Stomach smooth muscle (tissue), 2 donors: ENCODE data around the gene WDR35.

Source experiments
- H3K27ac ChIP-seq: one replicate; pipeline ENCODE4 v1.7.0; 2013; ENCODE audit warnings: mild to moderate bottlenecking, low read length, inconsistent platforms
- H3K27me3 ChIP-seq, 2 donors: one replicate each; pipeline ENCODE4 v1.7.0; 2013; ENCODE audit warnings: low read length in 2 of 2; ENCODE audit not compliant: insufficient read depth in 2 of 2, control insufficient read depth in 1 of 2
- H3K36me3 ChIP-seq, 2 donors: one replicate each; pipeline ENCODE4 v1.7.0; 2013; ENCODE audit warnings: low read length in 2 of 2; ENCODE audit not compliant: control insufficient read depth in 2 of 2, insufficient read depth in 2 of 2
- H3K4me1 ChIP-seq: one replicate; pipeline ENCODE4 v1.7.0; 2013; ENCODE audit warnings: low read length; ENCODE audit not compliant: control insufficient read depth, insufficient read depth
- H3K4me3 ChIP-seq, 2 donors: one replicate each; pipeline ENCODE4 v1.7.0; 2013; ENCODE audit warnings: low read length in 2 of 2
- H3K9ac ChIP-seq, 2 donors: one replicate each; pipeline ENCODE4 v1.7.0; 2013; ENCODE audit warnings: low read length in 2 of 2, mild to moderate bottlenecking in 1 of 2
- H3K9me3 ChIP-seq, 2 donors: one replicate each; pipeline ENCODE4 v1.7.0; 2013; ENCODE audit warnings: low read length in 2 of 2; ENCODE audit not compliant: control insufficient read depth in 2 of 2
- donor health status: healthy.
- donor health status: Pancreatic carcinoma.

The WDR35 gene

GRCh38 chr2:19868701-19869580, 121.0 kb downstream of the WDR35 start:
- Histone ChIP-seq H3K9ac (peak overlapping the region in 1 of 2 donors; percentile 38), H3K4me1 (no peaks in the 10 kb centered on the region), H3K4me3 (peak overlapping the region; percentile 12 to 69), H3K9me3 (no peaks in the 10 kb centered on the region), H3K27ac (no peak overlapping the region), H3K27me3 (peaks cover 5 to 10% of the 10 kb centered on the region in 2 donors), H3K36me3 (no peaks in the 10 kb centered on the region)

- Histone ChIP-seq H3K9me3 (no peaks in the 10 kb centered on the region), H3K4me3 (peak overlapping the region in 1 of 2 donors; percentile 69), H3K27ac (no peak overlapping the region), H3K36me3 (no peaks in the 10 kb centered on the region), H3K4me1 (peaks cover 7% of the 10 kb centered on the region), H3K9ac (peak overlapping the region in 1 of 2 donors; percentile 38), H3K27me3 (peaks cover 5 to 10% of the 10 kb centered on the region in 2 donors)
Observed at GRCh38 chr2:19868224-19868623, 121.7 kb downstream of the WDR35 start.

GRCh38 chr2:19866771-19867170, 123.1 kb downstream of the WDR35 start:
- Histone ChIP-seq H3K36me3 (no peaks in the 10 kb centered on the region), H3K27ac (no peak overlapping the region), H3K4me1 (peaks cover 10% of the 10 kb centered on the region), H3K9ac (no peak overlapping the region), H3K9me3 (no peaks in the 10 kb centered on the region), H3K27me3 (peaks cover 5 to 10% of the 10 kb centered on the region in 2 donors), H3K4me3 (no peak overlapping the region)

GRCh38 chr2:19865151-19865550, 124.8 kb downstream of the WDR35 start:
- Histone ChIP-seq H3K27me3 (peaks cover 5 to 10% of the 10 kb centered on the region in 2 donors), H3K4me3 (no peak overlapping the region), H3K9ac (no peak overlapping the region), H3K9me3 (no peaks in the 10 kb centered on the region), H3K27ac (no peak overlapping the region), H3K4me1 (peaks cover 10% of the 10 kb centered on the region), H3K36me3 (no peaks in the 10 kb centered on the region)

- Histone ChIP-seq H3K4me1 (peaks cover 10% of the 10 kb centered on the region), H3K36me3 (no peaks in the 10 kb centered on the region), H3K4me3 (no peak overlapping the region), H3K9me3 (no peaks in the 10 kb centered on the region), H3K9ac (no peak overlapping the region), H3K27ac (no peak overlapping the region), H3K27me3 (peaks cover 3 to 10% of the 10 kb centered on the region in 2 donors)
Observed at GRCh38 chr2:19864381-19864780, 125.5 kb downstream of the WDR35 start.

- Histone ChIP-seq H3K9me3 (no peaks in the 10 kb centered on the region), H3K4me1 (peaks cover 12% of the 10 kb centered on the region), H3K9ac (peak overlapping the region; percentile 21 to 32), H3K36me3 (no peaks in the 10 kb centered on the region), H3K27me3 (peaks cover 2 to 5% of the 10 kb centered on the region in 2 donors), H3K27ac (no peak overlapping the region), H3K4me3 (peak overlapping the region in 1 of 2 donors; percentile 52)
Observed at GRCh38 chr2:19863303-19864041, 126.4 kb downstream of the WDR35 start.

- Histone ChIP-seq H3K4me1 (peaks cover 12% of the 10 kb centered on the region), H3K9ac (no peak overlapping the region), H3K9me3 (no peaks in the 10 kb centered on the region), H3K27me3 (peaks cover 0 to 2% of the 10 kb centered on the region in 2 donors), H3K27ac (no peak overlapping the region), H3K36me3 (no peaks in the 10 kb centered on the region), H3K4me3 (no peak overlapping the region)
Observed at GRCh38 chr2:19861813-19862212, 128.1 kb downstream of the WDR35 start.
